CD4-positive, alpha-beta memory T cell (primary cell): ENCODE measurements around the gene SYT1. TPM values are rescaled to one million over a fixed set of nuclear protein-coding genes. Genes with fewer than 3 reads are reported as not detected.
"Not testable (repeated sequence)": the region's sequence is repeated elsewhere in the genome, so short reads cannot be mapped to it uniquely, and the experiment has no call there.

Experiments
- CTCF ChIA-PET: fragments of 350-600 bp; sonication (Branson Sonifier 250); formaldehyde crosslinking; loops from one replicate; lab custom pipeline; 2021; ENCODE audit warnings: inconsistent platforms; ENCODE audit not compliant: partially characterized antibody; lab: Charles Lee
- POLR2A ChIA-PET: fragments of 350-600 bp; sonication (Branson Sonifier 250); formaldehyde crosslinking; loops from one replicate; lab custom pipeline; 2021; ENCODE audit not compliant: partially characterized antibody; lab: Charles Lee
- DNase-seq, 5 donors: peaks; one replicate each; pipeline versions ENCODE4 v3.0.0 to v3.0.0-alpha.2; 2020 to 2022; ENCODE audit warnings: mixed read lengths in 1 of 5
- H3K27ac ChIP-seq: one replicate; pipeline ENCODE4 v1.7.0; 2013; ENCODE audit warnings: low read depth, low read length
- H3K27me3 ChIP-seq: 2 replicates; pipeline ENCODE4 v1.7.0; 2013; ENCODE audit warnings: mild to moderate bottlenecking, low read length, moderate library complexity; ENCODE audit not compliant: insufficient read depth
- H3K36me3 ChIP-seq: 2 replicates; pipeline ENCODE4 v1.7.0; 2013; ENCODE audit warnings: mild to moderate bottlenecking, low read length, moderate library complexity; ENCODE audit not compliant: insufficient read depth
- H3K4me1 ChIP-seq: 2 replicates; pipeline ENCODE4 v1.7.0; 2013; ENCODE audit warnings: mild to moderate bottlenecking, low read length, moderate library complexity; ENCODE audit not compliant: insufficient read depth
- H3K4me3 ChIP-seq, 2 donors: one replicate each; pipeline ENCODE4 v1.7.0; 2013; ENCODE audit warnings: low read length in 2 of 2, mild to moderate bottlenecking in 1 of 2
- H3K9me3 ChIP-seq, 2 donors: one replicate each; pipeline ENCODE4 v1.7.0; 2013; ENCODE audit warnings: low read length in 2 of 2, control low read depth in 1 of 2; ENCODE audit not compliant: control insufficient read depth in 1 of 2
- H3K27ac Mint-ChIP-seq, 7 donors: one replicate each; pipeline ENCODE4 v1.8.0; 2020 to 2021; ENCODE audit warnings: mixed read lengths in 7 of 7, mild to moderate bottlenecking in 6 of 7, inconsistent platforms in 3 of 7, moderate library complexity in 3 of 7
- H3K27me3 Mint-ChIP-seq, 2 donors: one replicate each; pipeline ENCODE4 v1.8.0; 2020 to 2021; ENCODE audit warnings: mixed read lengths in 2 of 2
- H3K36me3 Mint-ChIP-seq, 2 donors: one replicate each; pipeline ENCODE4 v1.8.0; 2020 to 2021; ENCODE audit warnings: mixed read lengths in 2 of 2, inconsistent platforms in 1 of 2, mild to moderate bottlenecking in 1 of 2
- H3K4me1 Mint-ChIP-seq, 4 donors: one replicate each; pipeline ENCODE4 v1.8.0; 2020 to 2021; ENCODE audit warnings: mixed read lengths in 4 of 4, mild to moderate bottlenecking in 1 of 4
- H3K4me3 Mint-ChIP-seq, 8 donors: one replicate each; pipeline ENCODE4 v1.8.0; 2020 to 2021; ENCODE audit warnings: mixed read lengths in 8 of 8, mild to moderate bottlenecking in 7 of 8, moderate library complexity in 6 of 8, inconsistent platforms in 3 of 8
- H3K9me3 Mint-ChIP-seq, 8 donors: one replicate each; pipeline ENCODE4 v1.8.0; 2020 to 2021; ENCODE audit warnings: mixed read lengths in 8 of 8, mild to moderate bottlenecking in 5 of 8, inconsistent platforms in 3 of 8, moderate library complexity in 1 of 8
- intact Hi-C: fragments of 100-400 bp; cut with micrococcal nuclease; formaldehyde crosslinking; loops from one replicate; pipeline ENCODE4 v1.15.1; 2023
- polyA plus RNA-seq, 2 donors: library from polyadenylated mRNA; unstranded; fragments of 300-500 nt; fragmentation: Illumina TruSeq; gene quantifications; one replicate each; pipeline ENCODE4 v1.2.3, GENCODE V29; 2021
- total RNA-seq, 2 experiments: library from RNA; stranded (reverse); gene quantifications; one replicate each; pipeline ENCODE4 v1.2.3, GENCODE V29; 2021

SYT1 gene
- total and polyA plus RNA-seq, 4 experiments from 2014 or later, result not detected

GRCh38 chr12:79420146-79420618 lies 555.6 kb downstream of the SYT1 start:
- Mint-ChIP-seq H3K36me3 (no peaks in the 10 kb centered on the region), H3K4me1 (no peaks in the 10 kb centered on the region), H3K27me3 (no peaks in the 10 kb centered on the region), H3K4me3 (no peak overlapping the region), H3K9me3 (peaks cover 0 to 3% (median 0%) of the 10 kb centered on the region in 8 donors), H3K27ac (no peak overlapping the region)
- no peaks in the 10 kb centered on the region for H3K27me3 ChIP-seq
- intact Hi-C loops, result no loop called here
- no peaks in the 10 kb centered on the region for H3K4me1 ChIP-seq
- H3K9me3 ChIP-seq, result no peaks in the 10 kb centered on the region
- DNase-seq, result no peak
- H3K36me3 ChIP-seq, result no peaks in the 10 kb centered on the region
- ChIA-PET CTCF (interaction anchor here (0.6 kb wide), 1 partner anchor 556 kb away, joined by 3 read pairs; the partner anchor contains the start of gene SYT1), POLR2A (no interaction called here)
- H3K27ac ChIP-seq, result no peak overlapping the region
- H3K4me3 ChIP-seq, result no peak overlapping the region

DNA sequence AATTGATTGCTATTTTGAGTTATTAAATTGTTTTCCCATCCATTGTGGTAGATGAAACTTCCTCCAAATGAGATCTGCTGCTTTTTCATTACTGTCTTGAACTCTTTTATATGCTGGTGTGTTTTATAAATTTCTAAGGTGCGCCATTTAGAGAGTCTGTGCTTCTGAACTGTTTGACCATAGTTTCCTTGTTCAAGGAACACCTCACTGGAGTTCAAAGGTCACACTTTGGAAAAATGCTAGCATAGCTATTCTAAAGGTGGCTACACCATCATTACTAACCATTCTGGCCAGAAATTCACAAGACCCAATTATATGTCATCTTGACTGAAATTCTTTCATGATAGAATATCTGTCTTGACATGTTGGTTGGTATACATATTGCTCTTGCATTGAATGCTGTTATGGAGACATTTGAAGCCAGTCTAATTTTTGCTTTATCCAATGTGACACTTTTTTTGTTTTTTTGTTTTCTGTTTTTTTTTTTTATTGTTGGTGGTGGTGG lies 556.7 kb downstream of the SYT1 start:
- POLR2A ChIA-PET, result no interaction called here
- Histone ChIP-seq H3K36me3 (no peaks in the 10 kb centered on the region), H3K9me3 (no peaks in the 10 kb centered on the region), H3K4me3 (no peak overlapping the region), H3K4me1 (no peaks in the 10 kb centered on the region), H3K27me3 (no peaks in the 10 kb centered on the region), H3K27ac (no peak overlapping the region)
- DNase-seq, result no peak
- Mint-ChIP-seq H3K4me3 (no peak overlapping the region), H3K4me1 (no peaks in the 10 kb centered on the region), H3K27me3 (no peaks in the 10 kb centered on the region), H3K27ac (no peak overlapping the region), H3K9me3 (peaks cover 0 to 3% (median 0%) of the 10 kb centered on the region in 8 donors), H3K36me3 (no peaks in the 10 kb centered on the region)
- intact Hi-C loops, result no loop called here
- CTCF ChIA-PET, result no interaction called here

DNA sequence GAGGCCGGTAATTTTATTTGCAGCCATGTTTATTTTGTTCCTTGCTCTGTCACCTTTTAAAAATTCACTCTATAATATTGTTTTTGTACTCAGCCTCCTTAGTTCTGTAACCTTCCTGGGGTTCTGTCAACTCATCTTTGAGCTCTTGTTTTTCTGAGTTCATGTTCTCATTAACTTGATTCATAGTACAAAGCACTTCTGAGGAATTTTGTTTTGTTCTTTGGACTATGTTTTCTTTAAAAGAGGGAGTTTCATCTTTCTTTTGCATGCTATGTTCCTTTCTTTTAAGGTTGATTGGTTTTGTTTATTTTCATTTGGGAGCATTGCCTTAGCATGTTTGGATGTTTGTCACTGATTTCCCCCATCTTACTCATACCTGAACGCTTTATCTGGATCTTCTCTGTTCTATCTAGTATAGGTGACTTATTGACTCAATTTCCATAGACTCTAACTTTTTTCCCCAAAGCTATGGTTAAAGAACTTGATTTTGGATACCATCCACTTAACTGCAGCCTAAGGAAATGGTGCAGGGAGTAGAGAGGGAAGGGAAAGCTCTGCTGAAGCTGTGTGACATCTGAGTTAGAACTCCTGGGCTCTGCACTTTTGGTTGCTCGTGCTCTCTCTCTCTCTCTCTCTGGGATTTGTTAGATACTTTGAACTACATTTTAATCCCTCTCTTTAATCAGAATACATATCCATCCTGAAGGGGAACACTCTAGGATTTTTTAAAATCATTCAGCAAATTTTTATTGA lies 557.7 kb downstream of the SYT1 start:
- Histone ChIP-seq H3K27ac (no peak overlapping the region), H3K4me1 (no peaks in the 10 kb centered on the region), H3K9me3 (no peaks in the 10 kb centered on the region), H3K27me3 (no peaks in the 10 kb centered on the region), H3K4me3 (no peak overlapping the region), H3K36me3 (no peaks in the 10 kb centered on the region)
- Mint-ChIP-seq H3K9me3 (peaks cover 0 to 3% (median 0%) of the 10 kb centered on the region in 8 donors), H3K4me3 (no peak overlapping the region), H3K4me1 (no peaks in the 10 kb centered on the region), H3K27me3 (no peaks in the 10 kb centered on the region), H3K36me3 (no peaks in the 10 kb centered on the region), H3K27ac (no peak overlapping the region)
- CTCF ChIA-PET, result no interaction called here
- intact Hi-C loops, result no loop called here
- POLR2A ChIA-PET, result no interaction called here
- no peak for DNase-seq

DNA sequence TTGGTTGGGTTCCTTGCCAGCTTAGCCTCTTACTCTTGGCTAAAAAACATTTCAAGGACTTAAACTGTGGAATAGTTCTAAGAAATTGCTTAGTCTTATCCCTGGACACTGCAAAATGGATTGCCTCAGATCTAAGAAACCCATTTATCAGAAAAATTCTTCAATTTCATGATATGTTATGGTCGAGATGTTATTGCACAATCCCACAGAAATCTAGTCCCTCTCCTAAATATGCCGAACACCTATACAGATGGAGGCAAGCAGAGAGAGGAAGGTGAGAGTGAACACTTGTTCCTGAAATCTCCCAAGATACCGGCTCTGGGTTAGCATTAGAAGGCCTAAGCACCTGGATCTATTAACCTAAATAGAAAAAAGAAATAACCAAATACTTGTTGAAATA lies 559.0 kb downstream of the SYT1 start:
- intact Hi-C loops, result no loop called here
- Histone ChIP-seq H3K36me3 (no peaks in the 10 kb centered on the region), H3K27ac (no peak overlapping the region), H3K4me3 (no peak overlapping the region), H3K27me3 (no peaks in the 10 kb centered on the region), H3K4me1 (no peaks in the 10 kb centered on the region), H3K9me3 (no peaks in the 10 kb centered on the region)
- Mint-ChIP-seq H3K9me3 (peaks cover 0 to 3% (median 0%) of the 10 kb centered on the region in 8 donors), H3K27me3 (no peaks in the 10 kb centered on the region), H3K4me1 (no peaks in the 10 kb centered on the region), H3K4me3 (no peak overlapping the region), H3K36me3 (no peaks in the 10 kb centered on the region), H3K27ac (no peak overlapping the region)
- no peak for DNase-seq
- ChIA-PET POLR2A (no interaction called here), CTCF (no interaction called here)

DNA sequence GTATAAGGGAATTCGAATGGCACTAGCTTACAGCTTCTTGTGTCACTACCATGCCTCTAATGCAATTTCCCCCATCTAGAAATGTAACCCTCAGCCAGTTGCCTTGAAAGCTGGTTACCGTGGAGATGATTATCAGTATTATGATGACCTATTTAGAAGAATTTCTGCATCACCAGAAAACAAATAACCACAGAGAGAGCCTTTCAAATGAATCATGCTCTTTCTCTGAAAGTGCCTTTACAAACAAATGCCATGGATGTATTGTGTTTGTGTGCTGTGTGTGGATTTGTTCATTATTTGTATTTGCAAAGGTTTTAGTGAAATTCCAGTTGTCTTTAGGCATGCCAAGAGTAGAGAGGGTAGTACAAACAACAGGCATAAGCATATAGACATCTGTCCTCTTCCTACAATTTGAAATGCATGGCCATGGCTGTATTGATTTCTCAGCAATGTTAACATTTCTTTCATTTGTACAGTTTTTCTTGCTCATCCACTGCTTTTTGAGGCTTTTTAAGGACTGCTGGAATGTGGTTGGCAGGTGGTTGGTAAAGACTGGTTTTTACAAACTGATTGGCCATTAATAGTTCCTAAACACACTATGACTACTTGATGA lies 559.6 kb downstream of the SYT1 start:
- ChIA-PET CTCF (no interaction called here), POLR2A (no interaction called here)
- peaks cover 0 to 3% (median 0%) of the 10 kb centered on the region in 8 donors for H3K9me3 Mint-ChIP-seq
- H3K27ac ChIP-seq, result no peak overlapping the region
- H3K36me3 Mint-ChIP-seq, result no peaks in the 10 kb centered on the region
- H3K27me3 ChIP-seq, result no peaks in the 10 kb centered on the region
- H3K27me3 Mint-ChIP-seq, result no peaks in the 10 kb centered on the region
- no peak overlapping the region for H3K4me3 ChIP-seq
- H3K36me3 ChIP-seq, result no peaks in the 10 kb centered on the region
- H3K4me1 Mint-ChIP-seq, result no peaks in the 10 kb centered on the region
- no peaks in the 10 kb centered on the region for H3K4me1 ChIP-seq
- intact Hi-C loops, result no loop called here
- H3K9me3 ChIP-seq, result no peaks in the 10 kb centered on the region
- H3K27ac Mint-ChIP-seq, result no peak overlapping the region
- no peak for DNase-seq
- no peak overlapping the region for H3K4me3 Mint-ChIP-seq

- Mint-ChIP-seq H3K4me1 (no peaks in the 10 kb centered on the region), H3K36me3 (no peaks in the 10 kb centered on the region), H3K27ac (peak overlapping the region in 1 of 7 donors; percentile 25), H3K9me3 (peaks cover 0 to 3% (median 0%) of the 10 kb centered on the region in 8 donors), H3K4me3 (no peak overlapping the region), H3K27me3 (no peaks in the 10 kb centered on the region)
- H3K9me3 ChIP-seq, result no peaks in the 10 kb centered on the region
- H3K4me1 ChIP-seq, result no peaks in the 10 kb centered on the region
- no peak overlapping the region for H3K27ac ChIP-seq
- intact Hi-C loops, result no loop called here
- DNase-seq, result no peak
- POLR2A ChIA-PET, result no interaction called here
- H3K4me3 ChIP-seq, result no peak overlapping the region
- CTCF ChIA-PET, result no interaction called here
- H3K36me3 ChIP-seq, result no peaks in the 10 kb centered on the region
- no peaks in the 10 kb centered on the region for H3K27me3 ChIP-seq
These were observed 561.5 kb downstream of the SYT1 start for GRCh38 chr12:79426121-79426520.

GRCh38 chr12:79426744-79427143 lies 562.2 kb downstream of the SYT1 start:
- intact Hi-C loops, CTCF ChIA-PET, H3K27me3 Mint-ChIP-seq: not testable (repeated sequence)

More at GRCh38 chr12:79426744-79427143, 562.2 kb downstream of the SYT1 start:
- H3K27ac ChIP-seq, DNase-seq, H3K9me3 Mint-ChIP-seq, H3K27me3 ChIP-seq, H3K9me3 ChIP-seq, H3K4me1 ChIP-seq, H3K36me3 ChIP-seq, H3K36me3 Mint-ChIP-seq, POLR2A ChIA-PET, H3K4me3 Mint-ChIP-seq, H3K4me1 Mint-ChIP-seq, H3K4me3 ChIP-seq, H3K27ac Mint-ChIP-seq: not testable (repeated sequence)
